Endothelial cell of umbilical vein (primary cell): Measurements from ENCODE around the gene CCNJL. TPM values are rescaled to one million over a fixed set of nuclear protein-coding genes. Genes with fewer than 3 reads are reported as not detected.

Experiments used
- BruUV-seq: library from RNA; stranded (reverse); fragments of 400-500 nt; replicated peaks from 2 replicates; lab custom pipeline; 2021; lab: Mats Ljungman, UMichigan
- CTCF ChIA-PET: fragments of 300-600, 350-600 bp; sonication (Branson Sonifier 250); formaldehyde crosslinking; loops from one replicate; lab custom pipeline; 2021; ENCODE audit warnings: antibody characterized with exemption, inconsistent platforms; lab: Charles Lee
- POLR2A ChIA-PET: fragments of 300-600, 350-600 bp; sonication (Branson Sonifier 250); formaldehyde crosslinking; loops from one replicate; lab custom pipeline; 2021; ENCODE audit warnings: antibody characterized with exemption, inconsistent platforms; lab: Charles Lee
- DNase-seq: peaks from one replicate; pipeline ENCODE4 v3.0.0-alpha.2; 2011; ENCODE audit warnings: low read depth, low spot score
- FAIRE-seq: peaks from 2 replicates; lab custom pipeline; 2011; peaks lifted over from hg19 to GRCh38; lab: Jason Lieb, UNC
- H2AFZ ChIP-seq: 2 replicates; pipeline ENCODE4 v1.6.0; 2012; ENCODE audit warnings: low read depth, low read length, control low read depth, inconsistent platforms
- H3K27ac ChIP-seq: 2 replicates; pipeline ENCODE4 v1.5.1; 2011; ENCODE audit warnings: low read depth, mild to moderate bottlenecking, control low read depth, low read length, moderate library complexity; ENCODE audit not compliant: insufficient read depth
- H3K27me3 ChIP-seq, 2 experiments: 2 replicates each; pipeline versions ENCODE4 v1.6.0 to v1.6.1; 2011; ENCODE audit warnings: low read length in 2 of 2, mixed read lengths in 1 of 2; ENCODE audit not compliant: control insufficient read depth in 2 of 2, insufficient read depth in 2 of 2
- H3K36me3 ChIP-seq, 2 experiments: 2 replicates in 1 of 2; 3 replicates in 1 of 2; pipeline ENCODE4 v1.5.1; 2011; ENCODE audit warnings: low read length in 2 of 2, mild to moderate bottlenecking in 1 of 2, moderate library complexity in 1 of 2; ENCODE audit not compliant: control insufficient read depth in 2 of 2, insufficient read depth in 2 of 2; ENCODE audit errors: extremely low read depth in 1 of 2
- H3K4me1 ChIP-seq: 3 replicates; pipeline ENCODE4 v1.5.1; 2011; ENCODE audit warnings: mild to moderate bottlenecking, low read length; ENCODE audit not compliant: control insufficient read depth, insufficient read depth; ENCODE audit errors: extremely low read depth
- H3K4me2 ChIP-seq: 2 replicates; pipeline ENCODE4 v1.6.1; 2011; ENCODE audit warnings: low read length, control low read depth, mixed read lengths; ENCODE audit not compliant: insufficient read depth
- H3K4me3 ChIP-seq, 3 experiments: fragments of 200-600 bp in 1 of 3; sonication (generic), shearing (Covaris generic) in 1 of 3; replicated peaks in 1 of 3; 2 replicates each; pipeline ENCODE4 v1.5.1; 2011 to 2016; ENCODE audit warnings: control low read depth in 3 of 3, low read length in 3 of 3, mild to moderate bottlenecking in 2 of 3, inconsistent platforms in 1 of 3, low read depth in 1 of 3, moderate library complexity in 1 of 3; ENCODE audit not compliant: insufficient read depth in 1 of 3
- H3K79me2 ChIP-seq: 2 replicates; pipeline ENCODE4 v1.6.0; 2012; ENCODE audit warnings: low read length, inconsistent platforms; ENCODE audit not compliant: control insufficient read depth, insufficient read depth
- H3K9ac ChIP-seq: replicated peaks from 2 replicates; pipeline ENCODE3; 2011; ENCODE audit warnings: low read length, control low read depth; ENCODE audit not compliant: insufficient read depth; ENCODE audit errors: extremely low read depth
- H3K9me1 ChIP-seq: replicated peaks from 3 replicates; pipeline ENCODE4 v1.6.0; 2011; ENCODE audit warnings: mild to moderate bottlenecking, low read length; ENCODE audit not compliant: control insufficient read depth, insufficient read depth; ENCODE audit errors: extremely low read depth
- H3K9me3 ChIP-seq: replicated peaks from 2 replicates; pipeline ENCODE4 v1.5.1; 2012; ENCODE audit warnings: low read length, inconsistent platforms; ENCODE audit not compliant: control insufficient read depth, insufficient read depth
- H4K20me1 ChIP-seq: replicated peaks from 2 replicates; pipeline ENCODE3; 2011; ENCODE audit warnings: mild to moderate bottlenecking, low read length; ENCODE audit not compliant: control insufficient read depth, insufficient read depth; ENCODE audit errors: extremely low read depth
- CTCF ChIP-seq, 2 donors: IDR thresholded peaks; 1 replicate in 1 of 2; 2 replicates in 1 of 2; pipeline ENCODE4 v1.5.1; 2011; ENCODE audit warnings: low read length in 2 of 2, mild to moderate bottlenecking in 2 of 2, moderate library complexity in 2 of 2, control low read depth in 1 of 2, inconsistent platforms in 1 of 2, low read depth in 1 of 2; ENCODE audit not compliant: insufficient read depth in 1 of 2; ENCODE audit errors: extremely low read depth in 1 of 2
- EZH2 ChIP-seq: IDR thresholded peaks from 2 replicates; pipeline ENCODE4 v1.6.1; 2012; ENCODE audit warnings: borderline replicate concordance, low read depth, mild to moderate bottlenecking, moderate library complexity, low read length, inconsistent platforms; ENCODE audit not compliant: severe bottlenecking
- FOS ChIP-seq: IDR thresholded peaks from 2 replicates; pipeline ENCODE4 v1.6.1; 2011; ENCODE audit warnings: mild to moderate bottlenecking, low read length, moderate library complexity, borderline replicate concordance; ENCODE audit not compliant: insufficient read depth
- GATA2 ChIP-seq: IDR thresholded peaks from 2 replicates; pipeline ENCODE4 v1.7.0; 2011; ENCODE audit warnings: low read depth, mild to moderate bottlenecking, moderate library complexity, mixed read lengths, low read length; ENCODE audit not compliant: insufficient read length, insufficient read depth
- JUN ChIP-seq: IDR thresholded peaks from 2 replicates; pipeline ENCODE4 v1.6.1; 2011; ENCODE audit warnings: borderline replicate concordance, low read depth; ENCODE audit not compliant: insufficient read length, insufficient read depth
- MAX ChIP-seq: IDR thresholded peaks from 2 replicates; pipeline ENCODE4 v1.6.1; 2011; ENCODE audit not compliant: insufficient read depth, insufficient read length
- MYC ChIP-seq: IDR thresholded peaks from one replicate; pipeline ENCODE4 v1.6.1; 2011; ENCODE audit warnings: mild to moderate bottlenecking, low read depth, low read length
- POLR2A ChIP-seq: IDR thresholded peaks from 2 replicates; pipeline ENCODE4 v1.6.1; 2012; ENCODE audit warnings: low read depth, mild to moderate bottlenecking, control low read depth, low read length
- POLR2AphosphoS5 ChIP-seq: IDR thresholded peaks from 2 replicates; pipeline ENCODE4 v1.6.1; 2012; ENCODE audit warnings: low read depth, mild to moderate bottlenecking, control low read depth, low read length, moderate library complexity; ENCODE audit not compliant: insufficient read depth
- dilution Hi-C: fragments of 300-500 bp; cut with MboI; formaldehyde crosslinking; loops from one replicate; pipeline ENCODE4 v1.15.0; 2019; ENCODE audit warnings: low sequenced_read_pairs; ENCODE audit not compliant: extremely low pct_ligation_motif_present
- intact Hi-C: fragments of 100-400 bp; cut with micrococcal nuclease; formaldehyde crosslinking; loops from one replicate; pipeline ENCODE4 v1.10.0; 2022
- polyA plus RNA-seq, 4 experiments: library from polyadenylated mRNA; depleted of rRNA in 3 of 4; stranded (reverse) in 3 of 4; unstranded in 1 of 4; fragments of >200 nt; gene quantifications; 2 replicates each; pipeline versions ENCODE4 v1.2.1 to v1.2.3, GENCODE V29; 2011 to 2012; ENCODE audit warnings: missing spikeins in 1 of 4
- total RNA-seq: library from RNA; stranded (reverse); gene quantifications from 2 replicates; pipeline ENCODE4 v1.2.3, GENCODE V29; 2021

The CCNJL gene
- total and polyA plus RNA-seq, 2 donors (not counting 3 experiments of a cell fraction or from before 2014, with no cell fraction given): 20.0 to 21.3 TPM

DNA sequence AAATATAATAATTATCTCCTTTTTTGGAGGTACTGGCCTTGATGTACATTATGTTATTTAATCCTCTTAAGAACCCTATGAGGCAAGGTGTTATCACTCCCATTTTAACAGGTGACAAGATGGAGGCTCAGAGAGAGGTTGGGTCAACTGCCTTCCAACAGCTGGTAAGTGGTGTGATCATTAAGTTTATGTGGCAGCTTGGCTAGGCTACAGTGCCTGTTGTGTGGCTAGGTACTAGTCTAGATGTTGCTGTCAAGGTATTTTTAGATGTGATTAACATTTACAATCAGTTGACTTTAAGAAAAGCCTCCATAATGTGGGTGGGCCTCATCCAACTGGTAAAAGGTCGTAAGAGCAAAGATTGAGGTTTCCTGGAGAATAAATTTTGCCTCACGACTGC, 61.5 kb downstream of the CCNJL start:
- POLR2A ChIA-PET: no interaction called here
- peaks cover 0 to 30% of the 10 kb centered on the region in 2 experiments for H3K36me3 ChIP-seq
- no peak overlapping the region for H3K9ac ChIP-seq
- CTCF ChIA-PET: interaction anchor here (1.1 to 1.5 kb wide), 3 partner anchors 10 to 229 kb away, joined by 3 read pairs; no protein-coding TSS in a partner anchor
- no peaks in the 10 kb centered on the region for H3K4me1 ChIP-seq
- dilution Hi-C loops (no loop called here), intact Hi-C loops (no loop called here)
- no peaks in the 10 kb centered on the region for H3K79me2 ChIP-seq
- H3K27me3 ChIP-seq: no peaks in the 10 kb centered on the region
- H2AFZ ChIP-seq: no peak overlapping the region
- H3K9me1 ChIP-seq: no peaks in the 10 kb centered on the region
- TF ChIP-seq POLR2A (no peak), JUN (no peak), FOS (no peak), POLR2AphosphoS5 (no peak), GATA2 (no peak), EZH2 (no peak), MYC (no peak), MAX (no peak), CTCF (IDR thresholded peaks at IDR 0.05; ENCODE audit: extremely low read depth in 1 of 2, insufficient read depth in 1 of 2, low read depth in 1 of 2, low read length in 2 of 2) (no peak)
- H3K9me3 ChIP-seq: no peaks in the 10 kb centered on the region
- no TSS peak for BruUV-seq
- H3K4me2 ChIP-seq: no peak overlapping the region
- DNase-seq (no peak), FAIRE-seq (peak; percentile 42)
- H3K27ac ChIP-seq: no peak overlapping the region
- no peak overlapping the region for H3K4me3 ChIP-seq
- no peaks in the 10 kb centered on the region for H4K20me1 ChIP-seq
